ENCODE data around the gene PPFIA1.

The PPFIA1 gene

GRCh38 chr11:70314730-70315129 is 44.2 kb downstream of the PPFIA1 start:
- in situ Hi-C loops (cut with MboI; ENCODE audit: low sequenced_read_pairs, unreplicated experiment): no loop called here
- no peak for TF ChIP-seq CTCF (IDR thresholded peaks at IDR 0.05; ENCODE audit: borderline replicate concordance, control extremely low read depth, extremely low read depth, insufficient read depth, missing control alignments)
- no peak for DNase-seq (ENCODE audit: low spot score)

GRCh38 chr11:70315716-70316115 is 45.2 kb downstream of the PPFIA1 start:
- in situ Hi-C loops (cut with MboI; ENCODE audit: low sequenced_read_pairs, unreplicated experiment): no loop called here
- DNase-seq (ENCODE audit: low spot score): no peak
- no peak for TF ChIP-seq CTCF (IDR thresholded peaks at IDR 0.05; ENCODE audit: borderline replicate concordance, control extremely low read depth, extremely low read depth, insufficient read depth, missing control alignments)

GRCh38 chr11:70317581-70318305 is 47.3 kb downstream of the PPFIA1 start:
- in situ Hi-C loops (cut with MboI; ENCODE audit: low sequenced_read_pairs, unreplicated experiment): no loop called here
- no peak for TF ChIP-seq CTCF (IDR thresholded peaks at IDR 0.05; ENCODE audit: borderline replicate concordance, control extremely low read depth, extremely low read depth, insufficient read depth, missing control alignments)

DNA sequence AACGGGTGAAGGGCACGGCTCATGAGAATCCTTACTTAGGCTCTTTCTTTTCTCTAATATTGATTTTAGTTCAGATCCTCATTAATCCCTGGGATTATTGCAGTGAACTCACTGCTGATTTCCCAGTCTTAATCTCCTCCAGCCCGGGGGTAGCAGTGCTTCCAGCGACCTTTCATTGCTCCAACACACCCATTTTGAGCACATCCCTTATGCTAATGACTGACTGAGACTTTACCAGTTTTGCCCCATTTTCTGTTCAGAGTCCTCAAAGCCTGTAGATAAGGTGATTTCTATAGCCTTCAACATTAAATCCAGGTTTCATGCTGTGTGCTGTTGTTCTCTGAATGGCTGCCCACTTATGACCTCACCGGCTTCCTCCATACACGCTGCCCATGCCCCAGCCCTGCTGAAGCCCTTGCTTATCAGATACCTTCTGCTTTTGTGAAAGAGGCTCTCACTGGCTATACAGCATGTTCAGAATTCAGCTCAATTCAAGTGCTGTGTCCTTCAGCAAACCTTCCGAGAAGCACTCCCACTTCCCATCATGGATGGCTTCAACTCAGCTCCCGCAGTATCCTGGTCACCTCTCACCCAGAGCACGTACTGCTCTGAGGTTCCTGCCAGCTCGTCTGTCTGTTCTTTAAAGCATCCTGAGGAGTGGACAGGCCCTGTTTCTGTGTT is 49.0 kb downstream of the PPFIA1 start:
- TF ChIP-seq CTCF (IDR thresholded peaks at IDR 0.05; ENCODE audit: borderline replicate concordance, control extremely low read depth, extremely low read depth, insufficient read depth, missing control alignments): no peak
- in situ Hi-C loops (cut with MboI; ENCODE audit: low sequenced_read_pairs, unreplicated experiment): no loop called here
- no peak for DNase-seq (ENCODE audit: low spot score)

More at GRCh38 chr11:70317581-70318305, 47.3 kb downstream of the PPFIA1 start:
- no peak for DNase-seq (ENCODE audit: low spot score)

- in situ Hi-C loops (cut with MboI; ENCODE audit: low sequenced_read_pairs, unreplicated experiment): no loop called here
- no peak for DNase-seq (ENCODE audit: low spot score)
- TF ChIP-seq CTCF (IDR thresholded peaks at IDR 0.05; ENCODE audit: borderline replicate concordance, control extremely low read depth, extremely low read depth, insufficient read depth, missing control alignments): no peak
Observed at GRCh38 chr11:70322666-70323065, 52.2 kb downstream of the PPFIA1 start.

DNA sequence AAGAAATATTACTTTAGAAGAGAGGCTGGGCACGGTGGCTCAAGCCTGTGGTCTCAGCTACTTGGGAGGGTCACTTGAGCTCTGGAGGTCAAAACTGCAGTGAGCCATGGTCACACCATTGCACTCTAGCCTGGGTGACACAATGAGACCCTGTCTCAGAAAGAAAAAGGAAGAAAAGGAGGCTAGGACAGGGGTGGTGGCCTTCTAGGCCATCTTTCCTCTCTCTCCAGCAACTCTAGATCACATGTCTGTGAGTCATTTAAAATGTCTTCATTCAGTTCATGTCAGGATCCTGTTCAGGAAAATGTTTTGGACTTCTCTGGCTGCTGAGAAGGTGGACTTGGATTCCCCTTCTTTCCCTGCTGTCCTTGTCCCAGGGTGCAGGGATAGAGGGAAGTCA is 53.3 kb downstream of the PPFIA1 start:
- in situ Hi-C loops (cut with MboI; ENCODE audit: low sequenced_read_pairs, unreplicated experiment): no loop called here
- DNase-seq (ENCODE audit: low spot score): no peak
- TF ChIP-seq CTCF (IDR thresholded peaks at IDR 0.05; ENCODE audit: borderline replicate concordance, control extremely low read depth, extremely low read depth, insufficient read depth, missing control alignments): no peak
